Measurements from ENCODE around the gene TLE2. TPM values are rescaled to one million over a fixed set of nuclear protein-coding genes. Genes with fewer than 3 reads are reported as not detected.

Gene TLE2
- total RNA-seq, 2 experiments from 2014 or later, result 1.2 to 1.6 TPM

- Histone ChIP-seq H3K4me3 (ENCODE audit: low read depth, low read length, poor library complexity, severe bottlenecking) (no peak overlapping the region), H3K4me1 (ENCODE audit: insufficient read depth, low read length, poor library complexity, severe bottlenecking) (peaks cover 16% of the 10 kb centered on the region)
- POLR2A ChIA-PET, result no interaction called here
Observed at GRCh38 chr19:3056417-3057088, 27.5 kb upstream of the TLE2 start.

GRCh38 chr19:3055741-3056416 is 26.8 kb upstream of the TLE2 start:
- intact Hi-C loops (cut with micrococcal nuclease; ENCODE audit: unreplicated experiment), result no loop called here
- no peaks in the 10 kb centered on the region for H3K9me2 ChIP-seq (ENCODE audit: insufficient read depth, low read length)
- ChIA-PET CTCF (ENCODE audit: unreplicated experiment) (no interaction called here), POLR2A (no interaction called here)
- peaks cover 87% of the 10 kb centered on the region for H3K36me3 ChIP-seq (ENCODE audit: insufficient read depth, low read length)
- no peak for DNase-seq (ENCODE audit: low spot score)
- no peak overlapping the region for H2AFZ ChIP-seq (ENCODE audit: low read length)
- H3K4me3 ChIP-seq (ENCODE audit: low read depth, low read length, poor library complexity, severe bottlenecking), result no peak overlapping the region
- H3K9me3 ChIP-seq (ENCODE audit: low read length), result no peaks in the 10 kb centered on the region
- H4K20me1 ChIP-seq (ENCODE audit: insufficient read depth, low read length), result peaks cover 4% of the 10 kb centered on the region; the same call in 1 of the 2 replicates
- H3K4me2 ChIP-seq (ENCODE audit: low read length), result no peak overlapping the region
- no TSS peak for BruUV-seq (replicated peaks)
- H3K27ac ChIP-seq (ENCODE audit: low read depth, low read length, poor library complexity, severe bottlenecking), result no peak overlapping the region
- peaks cover 31% of the 10 kb centered on the region; the same call in 1 of the 2 replicates for H3K79me2 ChIP-seq (ENCODE audit: insufficient read depth, low read depth, low read length)
- no peak for TF ChIP-seq EZH2phosphoT487 (IDR thresholded peaks at IDR 0.05; ENCODE audit: borderline replicate concordance, low read depth, low read length)
- TF ChIP-seq, protein P1, sequence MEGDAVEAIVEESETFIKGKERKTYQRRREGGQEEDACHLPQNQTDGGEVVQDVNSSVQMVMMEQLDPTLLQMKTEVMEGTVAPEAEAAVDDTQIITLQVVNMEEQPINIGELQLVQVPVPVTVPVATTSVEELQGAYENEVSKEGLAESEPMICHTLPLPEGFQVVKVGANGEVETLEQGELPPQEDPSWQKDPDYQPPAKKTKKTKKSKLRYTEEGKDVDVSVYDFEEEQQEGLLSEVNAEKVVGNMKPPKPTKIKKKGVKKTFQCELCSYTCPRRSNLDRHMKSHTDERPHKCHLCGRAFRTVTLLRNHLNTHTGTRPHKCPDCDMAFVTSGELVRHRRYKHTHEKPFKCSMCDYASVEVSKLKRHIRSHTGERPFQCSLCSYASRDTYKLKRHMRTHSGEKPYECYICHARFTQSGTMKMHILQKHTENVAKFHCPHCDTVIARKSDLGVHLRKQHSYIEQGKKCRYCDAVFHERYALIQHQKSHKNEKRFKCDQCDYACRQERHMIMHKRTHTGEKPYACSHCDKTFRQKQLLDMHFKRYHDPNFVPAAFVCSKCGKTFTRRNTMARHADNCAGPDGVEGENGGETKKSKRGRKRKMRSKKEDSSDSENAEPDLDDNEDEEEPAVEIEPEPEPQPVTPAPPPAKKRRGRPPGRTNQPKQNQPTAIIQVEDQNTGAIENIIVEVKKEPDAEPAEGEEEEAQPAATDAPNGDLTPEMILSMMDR (conservative IDR thresholded peaks at IDR 0.05; ENCODE audit: low read length), result no peak
- H3K4me1 ChIP-seq (ENCODE audit: insufficient read depth, low read length, poor library complexity, severe bottlenecking), result peaks cover 13% of the 10 kb centered on the region

More at GRCh38 chr19:3056417-3057088, 27.5 kb upstream of the TLE2 start:
- no TSS peak for BruUV-seq (replicated peaks)
- Histone ChIP-seq H3K79me2 (ENCODE audit: insufficient read depth, low read depth, low read length) (peaks cover 33% of the 10 kb centered on the region; the same call in 1 of the 2 replicates), H3K4me2 (ENCODE audit: low read length) (no peak overlapping the region), H4K20me1 (ENCODE audit: insufficient read depth, low read length) (peaks cover 4% of the 10 kb centered on the region; the same call in 1 of the 2 replicates), H3K9me3 (ENCODE audit: low read length) (no peaks in the 10 kb centered on the region), H3K9me2 (ENCODE audit: insufficient read depth, low read length) (no peaks in the 10 kb centered on the region), H3K36me3 (ENCODE audit: insufficient read depth, low read length) (peaks cover 89% of the 10 kb centered on the region), H3K27ac (ENCODE audit: low read depth, low read length, poor library complexity, severe bottlenecking) (no peak overlapping the region), H2AFZ (ENCODE audit: low read length) (no peak overlapping the region)
- DNase-seq (ENCODE audit: low spot score), result no peak
- TF ChIP-seq, protein P1 (conservative IDR thresholded peaks at IDR 0.05; ENCODE audit: low read length), result no peak
- no peak for TF ChIP-seq EZH2phosphoT487 (IDR thresholded peaks at IDR 0.05; ENCODE audit: borderline replicate concordance, low read depth, low read length)
- intact Hi-C loops (cut with micrococcal nuclease; ENCODE audit: unreplicated experiment), result no loop called here
- CTCF ChIA-PET (ENCODE audit: unreplicated experiment), result no interaction called here
